Kidney glomerular epithelial cell (primary cell): ENCODE measurements around the gene DPF3.
"Not testable (repeated sequence)": the region's sequence is repeated elsewhere in the genome, so short reads cannot be mapped to it uniquely, and the experiment has no call there.

Experiments used
- DNase-seq: peaks from one replicate; lab custom pipeline; 2025; lab: John Stamatoyannopoulos, UW

DPF3 gene

DNA sequence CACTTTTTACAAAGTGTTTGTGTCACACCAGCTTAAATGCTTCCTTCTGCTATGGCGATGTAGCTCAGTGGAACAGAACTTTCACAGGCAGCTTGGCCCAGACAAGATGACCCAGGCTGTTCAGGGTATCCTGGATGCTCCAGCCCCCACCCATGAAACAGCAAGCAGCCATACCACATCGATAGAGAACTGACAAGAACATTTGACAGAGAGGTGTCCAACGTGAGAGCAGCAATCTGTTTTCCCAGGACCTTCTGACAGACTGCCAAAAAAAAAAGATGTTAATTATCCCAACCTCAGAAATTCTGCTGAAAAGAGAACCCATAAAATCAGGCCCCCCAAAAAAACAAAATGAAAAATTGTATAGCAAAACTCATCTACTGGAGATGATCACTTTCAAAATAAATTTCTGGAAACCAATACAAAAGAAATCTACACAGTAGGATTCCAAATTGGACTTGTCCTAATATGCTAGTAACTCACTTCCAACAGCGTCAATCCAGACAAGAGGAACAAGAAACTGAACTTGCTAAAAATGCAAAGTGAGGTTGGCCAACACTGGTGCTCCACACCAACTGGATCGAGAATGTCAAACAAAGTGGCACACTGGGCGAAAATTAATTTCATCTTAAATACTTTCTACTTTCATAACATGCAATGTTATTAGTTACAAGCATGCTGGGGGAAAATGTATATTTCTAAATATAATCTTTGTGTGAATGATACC is 118.8 kb downstream of the DPF3 start:
- no peak for DNase-seq

DNA sequence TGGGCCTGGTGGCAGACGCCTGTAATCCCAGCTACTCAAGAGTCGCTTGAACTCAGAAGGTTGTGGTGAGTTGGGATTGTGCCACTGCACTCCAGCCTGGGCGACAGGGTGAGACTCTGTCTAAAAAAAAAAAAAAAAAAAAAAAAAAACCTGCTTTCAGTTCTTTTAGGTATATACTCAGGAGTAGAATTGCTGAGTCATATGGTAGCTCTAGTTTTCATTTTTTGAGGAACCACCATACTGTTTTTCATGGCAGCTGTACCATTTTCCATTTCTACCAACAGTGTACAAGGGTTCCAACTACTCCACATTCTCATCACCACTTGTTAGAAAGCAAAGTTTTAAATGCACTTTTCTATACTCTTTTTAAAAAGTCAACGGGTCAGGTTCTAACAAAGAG is 119.8 kb downstream of the DPF3 start:
- DNase-seq, result no peak

DNA sequence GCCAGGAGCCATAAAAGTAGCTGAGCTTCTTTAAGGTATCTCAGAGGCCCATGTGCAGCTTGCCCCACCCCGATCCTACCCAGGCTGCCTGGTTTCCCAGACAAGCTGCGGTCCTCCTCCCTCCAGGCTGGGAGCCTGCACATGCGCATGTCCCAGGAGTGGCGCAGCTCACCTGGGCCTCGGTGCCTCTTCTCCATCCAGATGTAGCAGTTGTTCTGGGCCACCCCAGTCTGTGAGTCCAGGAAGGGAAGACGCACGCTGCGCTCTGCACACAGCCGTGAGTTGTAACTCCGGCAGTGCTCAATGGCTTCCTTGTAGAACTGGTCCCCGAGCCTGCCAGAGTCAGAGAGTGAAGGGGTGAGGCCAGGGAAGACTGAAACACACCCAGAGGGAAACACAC is 122.3 kb downstream of the DPF3 start:
- DNase-seq, result no peak

DNA sequence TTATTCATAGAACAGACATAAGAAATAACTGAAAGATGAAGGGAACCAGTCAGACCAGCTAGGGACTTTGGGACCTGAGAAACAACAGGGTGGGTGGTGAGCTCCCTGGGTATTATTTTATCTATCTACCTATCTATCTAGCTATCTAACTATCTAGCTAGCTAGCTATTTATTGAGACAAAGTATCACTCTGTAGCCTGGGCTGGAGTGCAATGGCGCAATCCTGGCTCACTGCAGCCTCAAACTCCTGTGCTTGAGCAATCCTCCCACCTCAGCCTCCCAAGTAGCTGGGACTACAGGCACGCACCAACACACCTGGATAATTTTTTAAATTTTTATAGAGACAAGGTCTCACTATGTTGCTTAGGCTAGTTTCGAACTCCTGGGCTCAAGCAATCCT is 127.6 kb downstream of the DPF3 start:
- no peak for DNase-seq

DNA sequence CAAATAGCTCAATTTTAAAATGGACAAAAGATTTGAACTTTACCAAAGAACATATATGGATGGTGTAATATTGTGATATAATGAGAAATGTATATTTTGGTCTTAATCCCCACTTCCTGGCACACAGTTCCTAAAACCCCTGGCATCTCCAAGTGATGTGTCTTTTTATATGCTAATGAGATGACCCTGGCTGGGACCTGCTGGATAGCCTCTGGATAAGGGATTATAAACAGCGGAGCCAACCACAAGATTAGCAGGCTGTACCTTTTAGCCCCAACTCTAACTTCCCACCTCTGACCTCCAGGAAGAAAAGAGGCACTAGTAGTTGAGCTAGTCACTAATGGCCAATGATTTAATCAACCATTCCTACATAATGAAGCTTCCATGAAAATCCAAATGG is 130.0 kb downstream of the DPF3 start:
- no peak for DNase-seq

DNA sequence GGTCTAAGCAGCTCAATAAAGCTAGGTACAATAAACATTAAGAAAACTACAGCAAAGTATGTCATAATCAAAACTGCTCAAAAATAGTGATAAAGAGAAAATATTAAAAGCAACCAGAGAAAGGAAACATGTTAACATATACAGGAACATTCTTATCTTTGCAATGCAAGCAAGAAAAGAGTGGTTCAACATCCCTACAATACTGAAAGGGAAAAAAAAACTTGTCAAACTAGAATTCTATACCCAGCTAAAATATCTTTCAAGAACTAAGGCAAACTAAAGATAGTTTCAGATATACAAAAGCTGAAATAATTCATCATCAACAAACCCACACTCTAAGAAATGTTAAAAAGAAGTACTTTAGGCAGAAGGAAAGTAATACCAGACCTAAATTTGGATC is 134.2 kb downstream of the DPF3 start:
- no peak for DNase-seq

DNA sequence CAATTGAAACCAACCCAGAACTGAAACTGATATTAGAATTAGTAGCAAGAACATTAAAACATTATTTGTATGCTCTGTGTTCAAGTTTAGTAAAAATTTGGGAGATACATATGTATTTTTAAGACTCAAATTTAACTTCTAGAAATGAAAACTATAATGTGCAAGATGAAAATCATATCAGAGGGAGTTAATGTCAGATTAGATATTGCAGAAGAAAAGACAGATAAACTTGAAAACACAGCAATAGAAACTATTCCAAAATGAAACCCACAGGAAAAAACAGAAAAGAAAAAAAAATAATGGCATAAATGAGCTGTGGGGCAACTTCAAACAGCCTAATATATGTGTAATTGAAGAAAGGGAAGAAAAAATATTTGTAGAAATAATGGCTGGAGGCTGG is 134.9 kb downstream of the DPF3 start:
- DNase-seq, result no peak

DNA sequence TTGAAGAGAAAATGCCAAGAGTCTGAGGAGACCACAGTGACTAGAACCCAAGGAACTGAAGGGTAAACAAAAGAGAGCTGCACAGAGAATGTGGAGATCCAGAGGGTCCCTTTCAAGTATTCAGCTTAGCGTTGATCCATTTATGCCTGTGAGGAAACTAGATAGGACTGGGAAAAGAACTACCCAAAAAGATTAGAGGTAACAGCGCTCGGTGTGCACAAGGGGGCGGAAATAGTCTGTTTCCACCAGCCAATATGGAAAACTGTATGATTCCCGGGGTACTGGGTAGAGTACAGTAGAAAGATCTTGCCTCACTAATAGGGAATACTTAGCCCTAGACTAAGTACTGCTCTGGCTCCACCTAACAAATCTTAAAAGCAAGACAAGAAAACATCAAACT is 135.5 kb downstream of the DPF3 start:
- DNase-seq, result no peak

DNA sequence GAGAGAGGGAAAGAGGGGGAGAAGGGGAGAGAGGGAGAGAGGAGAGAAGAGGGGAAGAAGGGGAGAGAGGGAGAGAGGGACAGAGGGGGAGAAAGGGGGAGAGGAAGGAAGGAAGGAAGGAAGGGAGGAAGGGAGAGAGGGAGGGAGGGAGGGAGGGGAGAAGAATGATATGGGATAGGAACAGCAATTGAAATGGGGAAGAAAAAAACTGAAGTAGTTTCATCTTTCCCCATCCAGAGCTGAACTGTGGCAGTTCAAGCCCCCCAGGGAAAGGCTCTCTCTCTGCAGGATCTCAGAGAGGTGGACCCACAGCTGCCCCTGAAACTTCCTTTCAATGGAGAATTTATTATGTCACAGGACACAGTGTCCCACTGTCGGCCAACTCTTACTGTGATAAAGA is 136.9 kb downstream of the DPF3 start:
- DNase-seq, result no peak

DNA sequence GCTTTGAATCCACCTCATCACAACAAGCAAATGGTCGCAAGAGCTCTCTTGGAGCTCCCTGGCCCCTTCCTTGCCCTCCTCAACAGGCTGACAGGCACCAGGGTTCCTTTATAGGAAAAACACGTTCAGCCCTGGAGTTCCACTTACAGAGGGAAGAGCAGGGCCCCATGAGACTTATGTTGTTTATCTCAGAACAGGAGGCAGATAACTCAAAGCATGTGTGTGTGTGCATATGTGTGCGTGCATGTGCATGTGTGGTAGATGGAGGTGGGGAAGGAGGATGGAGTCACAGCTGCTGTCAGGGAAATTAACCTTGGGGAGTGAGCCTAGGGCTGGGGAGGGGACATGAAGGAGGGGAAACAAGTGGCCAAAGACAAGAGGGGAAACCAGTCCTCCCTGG is 138.1 kb downstream of the DPF3 start:
- no peak for DNase-seq

DNA sequence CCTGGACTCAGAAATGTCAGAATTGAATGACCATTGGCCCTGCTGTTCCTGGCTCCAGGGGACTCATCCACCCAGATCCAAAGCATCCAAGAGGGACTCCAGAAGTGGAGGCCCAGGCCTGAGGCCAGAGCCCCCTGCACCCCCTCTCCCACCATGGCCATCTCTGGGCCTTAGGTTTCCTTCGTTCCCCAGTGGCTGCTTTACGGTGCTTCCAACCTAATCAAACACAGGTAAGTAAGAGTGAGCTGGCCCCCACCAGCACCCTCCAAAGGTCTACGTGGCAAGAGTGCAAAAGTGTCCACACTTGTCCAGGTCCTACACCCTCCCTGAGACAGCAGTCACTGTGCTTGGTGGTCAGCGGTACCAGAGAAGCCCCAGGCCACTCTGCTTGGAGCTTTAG is 139.0 kb downstream of the DPF3 start:
- no peak for DNase-seq

DNA sequence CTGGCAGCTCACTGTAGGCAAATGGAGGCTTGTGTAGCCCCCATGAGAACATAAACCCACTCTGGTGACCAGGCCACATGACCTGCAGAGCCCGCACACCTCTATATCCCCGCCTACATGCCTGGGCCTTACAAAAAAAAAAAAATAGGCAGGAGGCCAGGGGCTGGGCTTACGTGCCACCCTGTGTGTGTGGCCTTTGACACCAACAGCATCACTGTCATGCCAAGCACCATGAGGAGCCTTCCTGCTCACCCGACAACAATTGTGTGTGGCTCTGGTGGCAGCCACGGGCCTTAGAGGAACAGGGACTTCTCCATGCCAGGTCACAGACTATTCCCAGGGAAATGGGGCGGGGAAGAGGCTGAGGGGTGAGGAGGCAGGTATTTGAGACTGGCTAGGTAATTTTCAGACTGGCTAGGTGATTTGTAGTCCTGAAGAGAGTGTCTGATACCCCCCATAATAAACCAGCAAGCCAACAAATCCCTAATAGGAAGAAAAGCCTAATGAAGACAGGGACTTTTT is 140.0 kb downstream of the DPF3 start:
- no peak for DNase-seq

DNA sequence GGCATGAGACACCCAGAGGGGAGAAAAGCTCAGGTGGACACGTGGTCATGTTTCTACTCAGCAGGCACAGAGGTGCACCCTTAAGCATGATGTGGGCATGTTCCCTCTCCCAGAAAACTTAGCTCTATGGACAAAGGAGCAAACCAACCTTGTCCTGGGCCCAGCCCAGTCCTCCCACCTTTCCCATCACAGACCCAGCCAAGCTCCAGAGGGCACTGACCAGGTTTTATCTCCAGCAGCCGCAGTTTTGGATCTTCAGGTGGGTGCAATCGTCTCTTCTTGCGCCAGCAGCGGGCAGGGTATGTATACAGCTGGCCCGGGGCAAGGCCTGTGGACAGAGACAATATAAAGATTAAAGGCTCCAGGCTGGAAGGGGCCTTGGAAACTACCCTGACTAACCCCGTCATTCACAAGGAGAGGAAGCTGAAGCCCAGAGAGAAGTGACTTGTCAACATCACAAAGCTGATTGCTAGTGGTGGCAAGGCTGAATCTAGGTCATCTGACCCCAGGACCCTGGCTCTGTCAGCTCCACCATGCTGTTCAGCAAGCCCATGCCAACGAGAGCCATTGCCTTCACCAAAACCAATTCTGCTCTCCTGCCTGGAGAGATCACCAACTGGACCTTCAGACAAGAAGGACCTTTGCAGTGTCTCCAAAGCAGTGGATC is 140.7 kb downstream of the DPF3 start:
- DNase-seq, result no peak

DNA sequence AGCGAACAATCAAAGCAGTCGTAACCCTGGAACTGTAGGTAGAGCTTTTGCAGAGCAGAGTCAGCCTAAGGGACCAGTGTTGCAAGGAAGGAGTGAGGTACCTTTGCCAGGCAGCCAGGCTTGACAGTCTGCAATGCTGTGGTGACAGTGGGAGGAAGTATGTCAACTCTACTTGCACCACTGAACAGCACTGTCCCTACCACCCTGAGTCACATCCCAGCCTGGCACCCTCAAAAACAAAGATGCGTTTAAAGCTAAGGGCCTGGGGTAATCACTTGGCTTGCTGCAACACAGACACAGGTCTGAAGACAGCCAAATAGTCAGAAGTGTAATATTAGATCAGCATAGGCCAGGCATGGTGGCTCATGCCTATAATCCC is 141.9 kb downstream of the DPF3 start:
- no peak for DNase-seq

DNA sequence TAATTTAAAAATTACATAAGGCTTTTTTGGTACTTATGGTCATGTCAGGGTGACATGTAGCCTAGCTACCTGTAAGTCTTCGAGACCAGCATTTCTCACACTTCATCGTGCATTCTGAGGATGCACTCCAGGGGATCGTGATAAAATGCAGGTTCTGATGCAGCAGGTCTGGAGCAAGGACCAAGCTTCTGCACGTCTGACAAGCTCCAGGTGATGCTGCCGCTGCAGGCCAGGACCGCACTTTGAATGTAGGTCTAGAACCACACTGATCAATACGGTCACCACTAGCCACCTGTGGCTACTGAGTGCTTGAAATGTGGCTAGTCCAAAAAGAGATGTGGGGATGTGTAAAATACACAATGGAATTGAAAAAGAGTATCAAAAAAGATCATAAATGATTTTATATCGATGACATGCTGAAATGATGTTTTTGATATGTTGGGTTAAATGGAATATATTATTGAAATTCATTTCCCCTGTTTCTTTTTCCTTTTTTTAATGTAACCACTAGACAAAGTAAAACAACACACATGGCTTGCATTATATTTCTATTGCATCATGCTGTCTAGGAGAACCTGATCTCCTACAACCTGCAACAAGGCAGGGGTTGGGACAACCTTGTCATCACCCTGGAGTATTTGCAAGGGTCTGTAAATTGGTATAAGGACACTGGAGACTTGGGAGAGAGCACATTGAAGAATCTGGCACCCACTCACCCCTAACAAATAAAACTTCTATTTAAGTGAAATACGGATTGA is 142.4 kb downstream of the DPF3 start:
- DNase-seq, result no peak

DNA sequence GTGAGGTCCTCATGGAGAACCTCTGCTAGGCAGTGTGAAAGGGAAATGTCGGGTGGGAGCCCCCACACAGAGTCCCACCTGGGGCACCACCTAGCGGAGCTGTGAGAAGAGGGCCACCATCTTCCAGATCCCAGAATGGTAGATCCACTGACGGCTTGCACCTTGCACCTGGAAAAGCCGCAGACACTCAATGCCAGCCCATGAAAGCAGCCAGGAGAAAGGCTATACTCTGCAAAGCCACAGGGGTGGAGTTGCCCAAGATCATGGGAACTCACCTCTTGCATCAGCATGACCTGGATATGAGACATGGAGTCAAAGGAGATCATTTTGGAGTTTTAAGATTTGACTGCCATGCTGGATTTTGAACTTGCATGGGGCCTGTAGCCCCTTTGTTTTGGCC is 145.0 kb downstream of the DPF3 start:
- DNase-seq, result not testable (repeated sequence)

DNA sequence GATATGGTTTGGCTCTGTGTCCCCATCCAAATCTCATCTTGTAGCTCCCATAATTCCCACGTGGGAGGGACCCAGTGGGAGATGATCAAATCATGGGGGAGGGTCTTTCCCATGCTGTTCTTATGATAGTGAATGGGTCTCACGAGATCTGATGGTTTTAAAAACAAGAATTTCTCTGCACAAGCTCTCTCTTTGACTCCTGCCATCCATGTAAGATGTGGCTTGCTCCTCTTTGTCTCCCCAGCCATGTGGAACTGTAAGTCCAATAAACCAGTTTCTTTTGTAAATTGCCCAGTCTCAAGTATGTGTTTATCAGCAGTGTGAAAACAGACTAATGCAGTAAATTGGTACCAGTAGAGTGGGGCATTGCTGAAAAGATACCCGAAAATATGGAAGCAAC is 146.2 kb downstream of the DPF3 start:
- no peak for DNase-seq

DNA sequence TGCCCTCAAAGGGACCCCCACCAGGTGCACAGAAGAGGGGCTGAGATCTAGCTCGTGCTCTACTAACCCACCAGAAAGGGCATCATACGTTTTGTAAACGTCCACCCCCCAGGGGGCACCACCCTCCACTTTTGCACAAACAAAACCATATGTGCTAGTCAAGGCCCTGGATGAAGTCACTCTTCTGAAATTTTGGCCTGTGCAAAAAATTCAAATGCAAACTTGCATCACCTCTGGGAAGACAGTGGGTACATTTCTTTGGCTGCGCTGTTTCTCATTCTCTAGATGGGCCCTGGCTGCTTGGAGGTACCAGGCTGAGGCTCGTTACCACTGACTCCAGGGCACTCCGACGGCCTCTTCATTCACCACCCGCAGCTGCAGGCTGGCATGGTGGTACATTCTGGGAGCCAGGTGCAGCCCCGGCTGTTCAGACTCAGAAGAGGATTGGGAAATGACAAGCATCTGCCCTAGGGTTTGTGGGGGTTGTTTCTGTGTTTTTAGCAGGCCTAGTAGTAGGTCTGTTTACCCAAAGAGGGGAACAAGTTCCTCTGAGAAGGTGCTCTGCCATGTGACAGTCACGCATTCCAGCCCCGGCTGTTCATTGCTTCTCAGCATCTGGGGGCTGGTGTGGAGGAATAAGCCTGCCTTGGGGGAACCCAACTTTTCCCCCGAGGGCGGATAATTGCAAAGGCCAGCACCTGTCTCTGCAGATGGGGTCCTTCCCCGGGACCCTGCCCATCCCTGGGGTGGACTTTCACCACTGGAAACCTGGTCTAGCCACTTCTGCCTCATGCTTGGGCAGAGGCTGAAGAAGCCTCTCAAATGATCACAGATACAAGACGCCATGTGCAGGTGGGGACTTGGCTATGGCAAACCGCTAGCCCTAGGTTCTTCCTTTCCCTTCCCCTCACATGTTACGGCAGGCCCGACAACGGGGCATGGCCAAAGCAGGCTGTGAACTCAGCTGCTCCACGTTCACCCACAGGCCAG is 147.6 kb downstream of the DPF3 start:
- no peak for DNase-seq

DNA sequence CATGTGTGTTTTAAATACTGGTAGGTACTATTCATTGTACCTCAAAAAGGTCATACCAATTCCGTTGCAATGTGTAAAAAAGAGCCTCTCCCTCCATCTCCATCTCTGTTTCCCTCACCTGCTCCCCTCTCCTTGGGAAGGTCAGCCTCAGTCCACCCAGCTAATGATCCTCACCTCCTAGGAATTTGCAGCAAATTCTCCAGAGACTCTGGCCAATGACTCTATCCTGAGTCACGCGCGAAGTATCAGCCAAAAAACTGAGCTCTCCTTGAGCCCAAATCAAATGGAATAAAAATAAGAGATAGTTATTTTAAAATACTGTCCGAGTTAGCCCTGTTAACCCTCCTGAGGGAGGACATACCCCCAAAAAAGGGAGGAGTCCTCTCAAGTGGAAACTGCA is 148.4 kb downstream of the DPF3 start:
- peak; percentile 12 for DNase-seq

DNA sequence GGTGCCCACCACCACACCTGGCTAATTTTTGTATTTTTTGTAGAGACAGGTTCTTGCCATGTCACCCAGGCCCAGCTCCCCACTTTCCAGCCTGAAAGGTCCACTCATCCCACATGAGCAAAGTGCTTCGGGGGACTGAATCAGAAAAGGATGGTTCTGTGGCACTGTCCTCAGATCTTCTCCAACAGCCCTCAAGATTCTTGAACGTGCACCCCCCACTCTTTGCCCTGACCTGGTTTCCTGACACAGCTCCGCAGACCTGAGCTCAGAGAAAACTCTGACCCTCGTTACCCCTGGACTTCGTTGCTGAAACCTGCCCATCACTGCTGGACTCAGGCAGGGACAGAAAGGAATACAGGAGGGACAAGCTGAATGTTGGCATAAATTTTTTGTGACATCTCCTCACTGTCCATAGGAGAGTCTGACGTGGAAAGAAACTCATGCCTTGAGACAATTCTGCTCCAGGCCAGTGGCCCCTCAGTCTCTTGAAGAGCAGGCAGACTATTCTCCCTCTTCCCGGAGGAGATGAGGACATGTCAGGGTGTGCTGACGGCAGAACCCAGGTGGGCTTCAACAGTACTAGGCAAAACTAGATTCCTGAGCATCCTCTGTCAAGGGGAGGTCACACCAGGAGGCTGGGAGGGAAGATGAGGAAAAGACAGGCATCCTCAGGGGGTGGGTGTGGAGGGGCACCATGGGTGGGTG is 149.3 kb downstream of the DPF3 start:
- DNase-seq, result no peak

DNA sequence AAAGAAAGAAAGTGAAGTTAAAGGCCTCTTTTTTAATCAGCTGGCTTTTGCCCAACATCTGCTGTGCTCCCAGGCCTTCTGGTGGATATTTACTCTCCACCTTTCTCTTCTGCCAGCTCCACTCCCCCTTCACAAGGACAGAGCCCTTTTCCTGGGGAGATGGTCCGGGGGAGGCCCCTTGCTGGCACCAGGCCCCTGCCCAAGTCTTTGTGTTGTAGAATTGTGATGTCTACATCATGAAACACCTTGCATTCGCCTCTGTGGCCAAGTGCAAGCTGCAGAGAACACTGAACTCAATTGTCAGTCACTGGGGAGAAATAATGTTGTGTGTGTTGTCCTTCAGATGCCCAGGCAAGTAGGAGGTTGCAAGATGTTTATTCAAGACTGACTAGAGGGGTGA is 150.3 kb downstream of the DPF3 start:
- no peak for DNase-seq
